NCI-H82 treated with DMSO at 0.1 percent for 48 hours (cell line): ENCODE results near the gene ZNF211.

ENCODE experiments used
- DNase-seq: peaks from one replicate; lab custom pipeline; 2025; ENCODE audit not compliant: unreplicated experiment; lab: John Stamatoyannopoulos, UW

Gene ZNF211

DNA sequence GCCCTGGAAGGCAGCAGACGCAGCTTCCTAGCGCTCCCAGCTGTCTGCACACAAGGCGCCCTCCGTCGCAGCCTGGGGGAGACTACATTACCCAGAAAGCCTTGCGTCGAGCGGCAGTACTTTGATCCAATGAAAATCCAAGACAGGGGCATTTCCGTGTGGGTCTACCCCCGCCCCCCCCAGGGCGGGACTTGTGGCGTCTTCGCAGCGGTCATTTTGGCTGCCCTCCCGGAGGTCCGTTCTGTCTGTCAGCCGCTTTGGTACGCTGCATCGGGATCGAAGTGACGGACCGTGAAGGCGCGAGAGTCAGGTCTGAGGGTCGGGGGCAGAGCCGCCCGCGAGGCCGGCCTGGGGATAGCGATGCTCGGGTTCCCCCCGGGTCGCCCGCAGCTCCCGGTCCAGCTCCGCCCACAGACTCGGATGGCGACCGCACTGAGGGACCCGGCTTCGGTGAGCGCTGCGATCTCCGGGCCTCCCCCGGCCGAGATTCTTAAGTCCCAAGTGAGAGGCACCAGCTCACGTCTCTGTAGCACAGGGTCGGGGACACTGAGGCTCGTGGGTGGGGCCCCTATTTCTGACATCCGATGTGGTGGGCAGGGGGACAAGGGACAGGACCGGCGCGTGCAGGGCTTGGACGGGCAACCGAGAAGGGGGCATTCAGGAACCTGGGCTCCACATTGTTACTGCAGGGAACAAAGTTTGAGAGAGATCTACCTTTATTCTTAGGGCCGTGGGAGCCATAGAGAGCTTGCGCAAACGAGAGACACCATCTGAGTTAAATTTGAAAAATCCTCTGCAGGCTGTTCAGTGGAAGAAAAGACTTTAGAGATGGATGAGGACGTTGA is at the start of gene ZNF211:
Gene ZNF211 (plus strand): TSS at position 182 of the 845 bp plus-strand sequence. CDS start 179 bp downstream, at position 361.
- DNase-seq, result peak; percentile 91

DNA sequence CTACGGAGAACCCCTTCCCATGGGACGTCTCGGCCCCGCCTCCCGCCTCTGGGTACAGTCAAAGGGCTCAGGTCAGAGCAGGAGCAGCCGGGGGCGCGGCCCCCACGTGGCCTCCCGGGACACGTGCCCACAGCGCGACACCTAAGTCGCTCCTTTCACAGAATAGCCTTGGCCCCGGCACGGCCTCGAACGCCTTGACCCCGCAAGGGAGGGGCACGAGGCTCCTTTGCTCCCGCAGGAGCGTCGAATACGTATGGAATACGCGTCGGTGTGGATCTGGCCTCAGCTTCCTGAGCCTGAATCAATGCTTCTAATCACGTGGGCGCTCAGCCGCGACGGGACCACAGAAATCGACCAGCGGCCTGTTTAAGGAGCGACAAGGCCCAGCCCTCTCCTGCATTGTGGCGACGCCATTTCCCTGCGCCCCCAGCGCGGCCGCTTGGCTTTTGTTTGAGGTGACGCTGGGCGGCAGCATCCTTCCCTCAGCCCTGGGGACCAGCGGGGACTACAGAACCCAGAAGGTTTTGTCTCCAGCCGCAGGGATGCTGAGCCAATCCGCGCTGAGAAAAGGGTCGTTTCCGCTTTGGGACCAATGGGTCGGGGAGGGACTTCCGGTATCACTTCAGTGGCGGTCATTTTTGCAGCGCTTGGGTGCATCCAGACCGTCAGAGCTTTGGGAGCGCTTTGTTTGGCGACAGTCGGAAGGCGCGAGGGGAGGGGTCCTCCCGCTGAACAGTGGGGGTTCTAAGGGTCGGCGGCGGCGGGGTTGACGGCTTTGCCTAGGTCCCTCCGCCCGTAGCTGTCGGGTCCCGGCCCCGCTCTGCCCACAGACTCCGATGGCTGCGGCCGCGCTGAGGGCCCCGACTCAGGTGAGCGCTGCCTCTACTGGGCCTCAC is 49.2 kb upstream of the ZNF211 start, which contains the start of gene ZIK1:
Gene ZIK1 (plus strand): TSS at position 625 of the 896 bp plus-strand sequence. CDS start 212 bp downstream, at position 837.
- DNase-seq, result peak; percentile 73

DNA sequence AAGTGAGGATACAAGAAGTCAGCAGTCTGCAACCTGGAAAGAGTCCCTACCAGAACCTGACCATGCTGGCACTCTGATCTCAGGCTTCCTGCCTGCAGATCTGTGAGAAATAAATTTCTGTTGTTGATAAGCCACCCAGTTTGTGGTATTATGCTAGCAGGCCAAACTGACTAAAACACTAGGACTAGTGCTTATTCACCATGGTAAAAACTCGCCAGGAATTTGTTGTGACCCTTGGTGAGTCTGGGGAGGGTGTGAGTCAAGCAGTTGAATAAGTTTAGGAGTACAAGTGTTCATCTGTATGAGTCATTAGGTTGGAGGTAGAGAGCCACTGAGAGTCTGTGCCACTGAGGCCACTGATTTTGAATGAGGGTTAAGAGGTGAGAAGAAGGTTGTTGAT is 45.4 kb upstream of the ZNF211 start:
- no peak for DNase-seq

DNA sequence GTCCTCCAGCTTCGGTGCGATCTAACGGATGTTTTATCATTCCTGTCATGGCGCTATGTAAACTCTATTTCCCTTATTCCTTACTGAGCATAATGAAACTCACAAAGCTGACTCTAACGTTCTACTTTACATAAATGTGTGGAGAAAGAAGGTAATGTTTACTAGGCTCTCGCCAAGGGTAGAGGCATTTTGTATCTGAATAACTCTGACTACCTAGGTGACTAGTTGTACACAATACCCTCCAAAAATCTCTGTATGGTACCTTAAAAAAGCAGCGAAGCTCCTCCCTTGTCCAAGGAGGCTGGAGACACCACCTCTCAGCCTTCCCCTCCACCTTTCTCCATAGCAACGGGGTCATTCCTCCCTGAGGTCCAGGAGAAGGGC is 33.6 kb upstream of the ZNF211 start:
- DNase-seq, result no peak

DNA sequence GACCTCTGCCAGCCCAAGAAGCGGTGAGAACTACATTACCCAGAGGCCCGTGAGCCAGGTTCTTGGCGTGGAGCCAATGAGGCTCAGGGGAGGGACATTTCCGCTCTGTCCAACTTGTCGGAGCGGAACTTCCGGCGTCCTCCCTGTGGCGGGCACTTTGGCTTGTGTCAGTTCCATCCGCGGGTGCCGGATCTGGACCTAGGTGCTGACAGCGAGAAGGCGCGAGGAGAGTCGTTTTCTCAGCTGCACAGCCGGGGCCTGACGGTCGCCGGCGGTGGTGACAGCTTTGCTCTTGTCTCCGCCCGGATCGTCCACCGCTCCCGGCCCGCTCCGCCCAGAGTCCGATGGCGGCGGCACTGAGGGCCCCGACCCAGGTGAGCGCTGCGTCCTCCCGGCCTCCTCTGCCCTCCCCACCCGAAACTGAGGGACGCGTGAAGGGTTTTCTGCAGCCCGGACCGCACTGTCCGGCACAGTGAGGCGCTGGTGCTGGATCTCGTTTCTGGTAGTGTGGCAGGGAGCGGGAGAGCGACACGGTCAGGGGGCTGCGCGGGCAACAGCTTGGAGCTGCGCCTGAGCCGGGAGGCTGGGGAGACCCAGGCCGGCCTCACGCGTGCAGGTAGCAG is 33.1 kb upstream of the ZNF211 start, which contains the start of gene ZNF530:
Gene ZNF530 (plus strand): TSS at position 125 of the 623 bp plus-strand sequence. CDS start 4,461 bp downstream, outside the sequence.
- peak; percentile 77 for DNase-seq

DNA sequence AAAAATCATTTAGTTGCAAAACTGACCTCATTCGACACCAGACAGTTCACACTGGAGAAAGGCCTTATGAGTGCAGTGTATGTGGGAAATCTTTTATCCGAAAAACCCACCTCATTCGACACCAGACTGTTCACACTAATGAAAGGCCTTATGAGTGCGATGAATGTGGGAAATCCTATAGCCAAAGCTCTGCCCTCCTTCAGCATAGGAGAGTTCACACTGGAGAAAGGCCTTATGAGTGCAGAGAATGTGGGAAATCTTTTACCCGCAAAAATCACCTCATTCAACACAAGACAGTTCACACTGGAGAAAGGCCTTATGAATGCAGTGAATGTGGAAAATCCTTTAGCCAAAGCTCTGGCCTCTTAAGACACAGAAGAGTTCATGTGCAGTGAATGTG is 26.0 kb upstream of the ZNF211 start:
- no peak for DNase-seq

DNA sequence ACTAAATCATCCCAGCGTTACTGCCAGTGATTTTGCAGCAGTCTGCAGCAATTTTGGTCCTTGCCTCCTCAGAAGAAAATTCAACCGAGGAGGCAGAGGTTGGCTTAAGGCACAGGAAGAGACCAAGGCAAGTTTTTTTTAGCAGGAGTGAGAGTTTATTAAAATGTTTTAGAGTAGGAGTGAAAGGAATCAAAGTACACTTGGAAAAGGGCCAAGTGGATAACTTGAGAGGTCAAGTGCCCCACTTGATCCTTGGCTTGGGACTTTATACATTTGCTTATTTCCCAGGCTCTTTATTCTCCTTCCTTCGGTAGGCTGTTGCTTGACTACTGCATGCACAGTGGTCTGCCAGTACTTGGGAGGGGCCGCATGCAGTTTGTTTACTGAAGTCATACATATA is 21.9 kb upstream of the ZNF211 start:
- DNase-seq, result no peak

DNA sequence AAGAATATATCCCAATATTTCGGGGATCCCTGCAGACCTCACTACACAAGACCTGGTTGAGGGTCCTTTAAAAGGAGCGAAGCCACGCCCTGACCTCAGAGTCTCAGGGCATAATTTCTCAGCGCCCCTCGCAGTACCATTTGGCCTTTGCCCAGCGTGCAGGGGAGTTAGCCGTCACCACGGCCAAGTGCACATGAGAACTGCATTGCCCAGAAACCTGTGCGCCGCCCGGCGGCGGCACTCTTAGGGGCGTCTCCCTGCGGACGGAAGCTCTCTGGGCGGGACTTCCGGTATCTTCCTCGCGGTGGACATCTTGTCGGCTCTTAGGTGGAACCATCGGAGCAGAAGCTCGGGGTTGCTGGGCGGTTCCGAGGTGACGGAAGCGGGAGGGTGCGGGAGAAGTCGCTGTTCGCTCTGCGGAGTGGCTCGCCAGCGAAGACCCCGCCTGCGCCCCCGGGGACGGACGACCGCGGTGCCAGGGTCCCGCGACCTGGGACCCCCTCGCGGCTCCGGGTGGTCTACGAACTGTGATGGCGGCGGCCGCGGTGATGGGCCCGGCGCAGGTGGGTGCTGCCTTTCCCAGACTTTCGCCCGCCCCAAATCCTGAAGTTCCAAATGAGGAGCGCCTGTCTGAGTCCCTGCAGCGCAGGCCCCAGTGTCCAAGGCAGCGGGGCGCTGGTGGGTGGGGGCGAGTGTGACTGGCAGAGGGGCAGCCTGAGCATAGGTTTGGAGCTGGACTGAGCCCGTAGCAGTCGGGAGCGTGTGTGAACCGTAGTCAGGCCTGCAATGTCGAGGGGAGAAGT is 18.8 kb upstream of the ZNF211 start, which contains the start of gene ZNF134:
Gene ZNF134 (plus strand): TSS at position 302 of the 803 bp plus-strand sequence. CDS start 5,227 bp downstream, outside the sequence.
- peak; percentile 72 for DNase-seq

DNA sequence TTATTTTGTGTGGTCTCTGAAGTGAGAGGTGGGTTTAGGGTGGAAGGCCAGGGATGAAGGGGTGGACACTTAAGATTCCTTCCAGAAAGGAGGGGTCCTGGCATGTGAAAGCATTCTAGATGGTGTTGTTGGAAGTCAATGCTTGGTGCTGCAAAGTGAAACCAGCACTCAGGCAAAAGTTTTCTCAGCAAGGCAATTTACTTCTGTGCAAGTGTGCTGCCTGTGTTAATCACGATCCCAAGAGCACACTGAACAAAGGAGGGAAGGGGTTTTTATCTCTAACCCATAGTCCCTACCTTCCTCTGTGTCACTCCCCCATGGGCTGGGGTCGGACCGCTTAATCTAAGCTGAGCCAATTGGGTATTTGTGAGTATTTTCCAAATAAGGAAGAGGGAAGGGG is 17.6 kb upstream of the ZNF211 start:
- no peak for DNase-seq

DNA sequence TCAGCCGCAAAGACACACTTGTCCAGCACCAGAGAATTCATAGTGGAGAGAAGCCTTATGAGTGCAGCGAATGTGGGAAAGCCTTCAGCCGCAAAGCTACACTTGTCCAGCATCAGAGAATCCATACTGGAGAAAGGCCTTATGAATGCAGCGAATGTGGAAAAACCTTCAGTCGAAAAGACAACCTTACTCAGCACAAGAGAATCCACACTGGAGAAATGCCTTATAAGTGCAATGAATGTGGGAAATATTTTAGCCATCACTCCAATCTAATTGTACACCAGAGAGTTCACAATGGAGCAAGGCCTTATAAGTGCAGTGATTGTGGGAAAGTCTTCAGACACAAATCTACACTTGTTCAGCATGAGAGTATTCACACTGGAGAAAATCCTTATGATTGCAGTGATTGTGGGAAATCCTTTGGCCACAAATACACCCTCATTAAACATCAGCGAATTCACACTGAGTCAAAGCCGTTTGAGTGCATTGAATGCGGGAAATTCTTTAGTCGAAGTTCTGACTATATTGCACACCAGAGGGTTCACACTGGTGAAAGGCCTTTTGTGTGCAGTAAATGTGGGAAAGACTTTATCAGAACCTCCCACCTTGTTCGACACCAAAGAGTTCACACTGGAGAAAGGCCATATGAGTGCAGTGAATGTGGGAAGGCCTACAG is 12.2 kb upstream of the ZNF211 start:
- no peak for DNase-seq

DNA sequence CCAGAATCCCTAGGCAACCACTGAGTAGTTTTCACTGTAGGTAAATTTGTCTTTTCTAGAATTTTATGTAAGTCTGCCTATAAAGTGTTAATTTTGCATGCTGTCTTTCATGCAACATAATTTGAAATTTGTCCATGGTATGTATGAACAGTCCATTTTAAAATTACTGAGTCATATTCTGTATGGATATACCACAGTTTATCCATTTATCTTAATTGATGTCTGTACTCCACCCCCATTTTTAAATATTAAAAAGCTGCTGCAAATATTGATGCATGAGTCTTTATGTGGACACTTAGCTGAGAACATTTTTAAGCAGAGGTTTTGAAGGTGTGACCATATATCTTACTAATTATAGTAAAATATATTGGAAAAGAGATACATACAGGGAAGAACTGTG is 9.9 kb upstream of the ZNF211 start:
- DNase-seq, result no peak

DNA sequence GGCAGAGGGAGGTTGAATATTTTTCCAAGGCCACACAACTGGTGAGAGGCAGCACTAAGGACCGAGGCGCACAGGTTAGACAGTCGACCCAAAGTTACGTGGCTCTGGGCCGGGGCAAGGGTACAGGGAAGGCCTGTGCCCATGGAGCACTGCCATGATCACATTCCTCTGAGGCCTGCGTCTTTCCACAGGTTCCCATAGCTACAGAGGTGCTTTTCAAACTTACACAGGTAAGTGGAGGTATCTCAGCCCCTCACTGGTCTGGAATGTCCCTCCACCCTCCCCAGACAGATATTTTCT is 814 bp downstream of the ZNF211 start:
- no peak for DNase-seq

DNA sequence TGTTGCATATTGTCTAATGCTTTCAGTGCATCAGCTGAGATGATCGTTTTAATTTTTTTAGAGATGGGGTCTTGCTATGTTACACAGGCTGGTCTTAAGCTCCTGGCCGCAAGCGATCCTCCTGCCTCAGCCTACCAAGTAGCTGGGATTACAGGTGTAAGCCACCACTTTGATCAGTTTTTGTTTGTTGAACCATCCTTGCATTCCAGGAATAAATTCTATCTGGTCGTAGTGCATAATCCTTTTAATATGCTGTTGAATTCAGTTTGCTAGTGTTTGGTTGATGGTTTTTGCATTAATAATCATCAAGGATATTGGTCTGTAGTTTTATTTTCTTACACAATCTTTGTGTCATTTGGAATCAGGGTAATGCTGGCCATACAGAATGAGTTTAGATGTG is 4.4 kb downstream of the ZNF211 start:
- no peak for DNase-seq

DNA sequence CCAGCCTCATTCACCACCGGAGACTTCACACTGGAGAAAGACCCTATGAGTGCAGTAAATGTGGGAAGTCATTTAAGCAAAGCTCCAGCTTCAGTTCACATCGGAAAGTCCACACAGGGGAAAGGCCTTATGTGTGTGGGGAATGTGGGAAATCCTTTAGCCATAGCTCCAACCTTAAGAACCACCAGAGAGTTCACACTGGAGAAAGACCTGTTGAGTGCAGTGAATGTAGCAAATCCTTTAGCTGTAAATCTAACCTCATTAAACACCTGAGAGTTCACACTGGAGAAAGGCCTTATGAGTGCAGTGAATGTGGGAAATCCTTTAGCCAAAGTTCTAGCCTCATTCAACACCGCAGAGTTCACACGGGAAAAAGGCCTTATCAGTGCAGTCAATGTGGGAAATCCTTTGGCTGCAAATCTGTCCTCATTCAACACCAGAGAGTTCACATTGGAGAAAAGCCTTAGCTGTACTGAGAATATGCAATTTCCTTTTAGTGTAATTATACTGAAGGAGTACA is 8.8 kb downstream of the ZNF211 start:
- DNase-seq, result no peak

DNA sequence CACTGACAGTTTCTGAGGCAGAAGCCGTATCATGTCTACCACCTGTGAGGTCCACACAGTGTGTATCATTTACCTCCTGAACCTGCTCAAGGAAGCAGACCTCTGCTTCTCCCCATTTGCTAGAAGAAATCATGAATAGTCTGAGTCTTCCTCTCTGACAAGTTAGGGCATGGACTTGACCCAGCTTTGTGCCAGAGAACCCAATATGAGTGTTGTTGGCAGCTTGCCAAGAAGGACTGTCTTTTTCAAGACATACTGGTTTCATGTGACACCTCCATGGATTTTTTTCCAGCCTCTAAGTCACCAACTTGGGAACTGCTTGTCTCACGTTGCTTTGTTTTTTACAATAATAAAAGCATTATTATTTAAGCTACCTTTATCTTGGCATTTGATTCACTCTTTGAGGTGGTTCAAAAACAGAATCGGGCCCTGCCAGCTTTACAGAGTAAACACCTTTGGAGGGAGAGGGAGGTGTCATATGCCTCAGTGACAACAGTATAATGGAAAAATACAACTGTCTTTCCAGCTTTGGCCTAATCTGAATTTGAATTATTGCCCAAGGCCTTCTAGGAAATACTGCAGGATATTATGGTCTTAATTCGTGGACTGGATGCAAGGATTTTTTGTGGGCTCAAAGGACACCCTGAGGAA is 9.6 kb downstream of the ZNF211 start:
- no peak for DNase-seq

DNA sequence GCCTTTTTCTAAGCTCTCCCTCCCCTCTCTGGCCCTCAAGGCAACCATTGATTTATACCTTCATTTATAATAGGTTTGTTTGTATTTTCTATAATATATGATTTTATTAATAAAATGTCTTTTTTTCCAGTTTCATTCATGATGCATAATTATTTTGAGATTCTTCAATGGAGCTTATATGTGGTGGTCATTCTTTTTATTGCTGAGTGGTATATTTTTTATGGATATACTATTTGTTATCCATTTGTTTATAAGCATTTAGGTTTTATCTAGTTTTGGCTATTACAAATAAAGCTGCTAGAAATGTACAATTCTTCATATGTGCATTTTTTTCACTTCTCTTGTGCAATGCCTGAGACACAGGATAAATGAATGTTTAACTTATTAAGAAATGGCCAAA is 10.8 kb downstream of the ZNF211 start:
- no peak for DNase-seq

DNA sequence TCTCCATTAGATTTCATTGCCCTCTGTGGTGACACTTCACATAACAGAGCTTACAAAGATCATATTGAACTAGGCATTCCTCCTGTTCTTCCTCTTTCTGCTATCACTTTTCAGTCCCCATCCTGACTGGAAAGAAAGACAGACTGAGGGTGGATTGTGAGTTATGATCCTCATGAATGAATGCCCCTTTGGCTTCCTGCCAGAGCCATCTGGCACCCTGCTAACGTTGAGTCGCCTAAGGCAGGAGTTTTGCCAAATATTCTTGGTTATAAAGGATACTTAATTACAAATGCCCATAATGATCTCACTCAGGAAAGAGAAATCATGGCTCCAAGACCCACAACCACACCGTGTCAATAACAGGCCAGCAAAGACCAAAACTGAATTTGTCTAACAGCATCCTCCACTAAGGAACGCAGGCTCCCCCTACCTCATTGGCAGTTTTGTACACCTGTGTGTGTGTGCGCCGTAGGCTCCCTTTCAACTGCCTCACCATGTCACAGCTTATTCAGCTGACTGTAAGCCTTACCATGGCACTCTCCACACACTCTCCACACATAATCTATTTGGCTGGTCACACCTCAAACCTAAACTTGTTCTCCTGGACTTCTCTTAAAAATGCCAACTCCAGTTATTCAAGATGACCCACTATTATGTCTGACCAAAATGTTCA is 15.5 kb downstream of the ZNF211 start:
- DNase-seq, result peak; percentile 31

DNA sequence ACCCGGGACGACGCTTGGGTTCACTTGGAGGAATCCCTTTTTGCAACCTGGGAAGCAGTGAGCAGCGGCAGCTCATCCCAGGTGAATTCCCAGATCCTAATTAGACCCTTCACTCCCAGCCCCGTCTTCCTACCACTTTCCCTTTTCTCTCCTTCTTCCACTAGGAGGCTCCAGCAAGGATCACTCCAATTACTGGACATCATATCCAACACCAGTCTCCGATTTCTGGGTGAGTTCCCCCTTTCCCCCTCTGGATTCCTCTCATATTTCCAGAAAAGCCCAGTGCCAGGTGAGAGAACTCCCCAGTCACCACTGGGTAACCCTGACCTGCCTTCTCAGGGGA is 18.7 kb downstream of the ZNF211 start:
- no peak for DNase-seq

DNA sequence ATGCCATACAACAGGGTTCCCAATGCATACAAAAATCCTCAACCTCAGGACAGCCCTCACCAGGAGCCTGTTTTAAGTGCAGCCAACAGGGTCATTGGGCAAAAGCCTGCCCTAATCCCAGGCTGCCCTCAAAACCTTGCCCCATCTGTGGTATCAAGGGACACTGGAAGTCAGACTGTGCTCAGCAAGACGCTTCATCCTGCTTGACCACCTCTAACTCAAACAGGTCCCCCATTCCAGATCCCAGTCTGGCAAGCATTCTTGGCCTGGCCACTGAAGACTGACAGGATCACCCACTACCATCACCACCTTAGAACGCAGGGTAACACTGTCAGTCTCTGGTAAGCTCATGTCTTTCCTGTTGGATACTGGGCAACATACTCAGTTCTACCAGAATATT is 20.7 kb downstream of the ZNF211 start:
- no peak for DNase-seq
